GM19240 (cell line): ENCODE data around the gene R3HDM2.
"Not testable (repeated sequence)": the region's sequence is repeated elsewhere in the genome, so short reads cannot be mapped to it uniquely, and the experiment has no call there.

Experiments used
- DNase-seq: peaks from one replicate; pipeline ENCODE4 v3.0.0; 2011; ENCODE audit warnings: low spot score; ENCODE audit not compliant: insufficient read length

Gene R3HDM2

DNA sequence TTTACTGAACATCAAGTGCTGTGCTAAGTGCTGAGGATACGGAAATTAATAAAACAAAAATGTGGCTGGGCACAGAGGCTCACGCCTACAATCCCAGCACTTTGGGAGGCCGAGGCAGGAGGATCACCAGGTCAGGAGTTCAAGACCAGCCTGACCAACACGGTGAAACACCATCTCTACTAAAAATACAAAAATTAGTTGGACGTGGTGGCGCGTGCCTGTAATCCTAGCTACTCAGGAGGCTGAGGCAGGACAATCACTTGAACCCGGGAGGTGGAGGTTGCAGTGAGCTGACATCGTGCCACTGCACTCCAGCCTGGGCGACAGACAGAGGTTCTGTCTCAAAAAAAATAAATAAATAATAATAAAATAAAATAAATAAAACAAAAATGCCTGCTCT lies 3.9 kb downstream of the R3HDM2 start:
- not testable (repeated sequence) for DNase-seq

DNA sequence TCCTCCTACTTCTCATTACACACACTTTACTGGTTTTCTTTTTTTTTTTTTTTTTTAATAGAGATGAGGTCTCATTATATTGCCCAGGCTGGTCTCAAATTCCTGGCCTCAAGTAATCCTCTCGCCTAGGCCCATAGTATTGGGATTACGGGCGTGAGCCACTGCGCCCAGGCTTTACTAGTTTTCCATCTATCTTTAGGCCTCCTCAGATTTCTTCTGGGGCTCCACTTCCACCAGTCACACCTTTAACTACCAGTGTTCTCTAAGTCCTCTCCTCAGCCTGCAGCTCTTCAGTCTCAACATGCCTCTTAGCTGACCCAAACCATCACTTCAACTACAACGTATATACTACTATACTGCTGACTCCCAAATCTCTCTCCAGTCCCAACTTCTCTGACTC lies 10.4 kb downstream of the R3HDM2 start:
- no peak for DNase-seq

DNA sequence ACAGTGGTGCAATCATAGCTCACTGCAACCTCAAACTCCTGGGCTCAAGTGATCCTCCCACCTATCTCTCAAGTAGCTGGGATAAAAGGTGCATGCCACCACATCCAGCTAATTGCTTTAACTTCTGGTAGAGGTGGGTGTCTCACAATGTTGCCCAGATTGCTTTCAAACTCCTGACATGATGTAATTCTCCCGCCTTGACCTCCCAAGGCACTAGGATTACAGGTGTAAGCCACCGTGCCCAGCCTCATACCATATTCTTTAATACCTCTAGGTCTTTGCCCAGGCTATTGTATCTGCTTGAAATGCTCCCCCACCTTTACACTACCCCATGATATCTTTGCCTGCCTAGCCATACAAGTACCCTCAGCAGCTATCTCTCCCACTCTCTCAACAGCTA lies 11.3 kb downstream of the R3HDM2 start:
- DNase-seq = no peak

DNA sequence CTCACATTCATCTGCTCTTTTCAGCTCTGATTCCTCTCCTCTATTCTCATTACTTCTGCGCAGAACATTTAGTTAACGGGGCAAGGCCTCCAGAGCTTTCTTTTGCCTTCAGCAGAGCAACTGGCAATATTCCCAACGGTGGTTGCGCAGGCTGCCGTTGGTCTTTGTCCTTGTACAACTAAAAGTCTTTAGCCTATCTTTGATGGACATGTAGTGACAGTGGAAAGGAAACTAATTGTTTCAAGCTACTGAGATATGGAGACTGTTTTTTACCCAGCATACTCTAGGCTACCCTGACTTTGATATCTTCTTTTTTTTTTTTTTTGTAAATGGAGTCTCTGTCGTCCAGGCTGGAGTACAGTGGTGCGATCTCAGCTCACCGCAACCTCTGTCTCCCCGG lies 12.6 kb downstream of the R3HDM2 start:
- no peak for DNase-seq

DNA sequence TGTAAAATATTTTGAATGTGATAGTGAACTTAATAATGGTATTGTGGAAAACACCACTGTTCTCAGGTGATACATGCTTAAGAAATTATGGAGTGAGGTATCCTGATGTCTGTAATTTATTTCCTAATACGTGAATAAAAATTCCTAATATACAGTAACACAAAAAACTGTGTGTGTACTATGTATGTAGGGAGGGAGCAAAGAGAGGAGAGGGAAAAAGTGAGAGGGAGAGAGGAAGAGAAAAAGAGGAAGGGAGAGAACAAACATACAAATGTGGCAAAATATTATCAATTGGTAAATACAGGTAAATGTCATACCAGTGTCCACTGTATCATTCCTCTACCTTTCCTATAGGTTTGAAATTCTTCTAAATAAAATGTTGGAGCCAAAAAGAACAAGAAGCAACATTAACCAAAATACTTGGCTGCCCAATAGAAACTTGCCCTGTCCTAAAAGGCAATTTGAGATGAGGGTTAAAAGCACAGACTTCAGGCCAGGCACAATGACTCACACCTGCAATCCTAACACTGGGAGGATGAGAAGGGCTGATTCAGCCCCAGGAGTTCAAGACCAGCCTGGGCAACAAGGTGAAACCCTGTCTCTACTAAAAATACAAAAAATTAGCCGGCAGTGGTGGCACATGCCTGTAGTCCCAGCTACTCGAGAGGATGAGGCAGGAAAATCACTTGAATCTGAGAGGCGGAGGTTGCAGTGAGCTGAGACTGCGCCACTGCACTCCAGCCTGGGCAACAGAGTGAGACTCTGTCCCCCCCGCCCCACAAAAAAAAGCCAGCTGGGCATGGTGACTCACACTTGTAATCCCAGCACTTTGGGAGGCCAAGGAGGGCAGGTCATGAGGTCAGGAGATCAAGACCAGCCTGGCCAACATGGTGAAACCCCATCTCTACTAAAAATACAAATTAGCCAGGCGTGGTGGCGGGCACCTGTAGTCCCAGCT lies 14.5 kb downstream of the R3HDM2 start:
- DNase-seq = no peak

DNA sequence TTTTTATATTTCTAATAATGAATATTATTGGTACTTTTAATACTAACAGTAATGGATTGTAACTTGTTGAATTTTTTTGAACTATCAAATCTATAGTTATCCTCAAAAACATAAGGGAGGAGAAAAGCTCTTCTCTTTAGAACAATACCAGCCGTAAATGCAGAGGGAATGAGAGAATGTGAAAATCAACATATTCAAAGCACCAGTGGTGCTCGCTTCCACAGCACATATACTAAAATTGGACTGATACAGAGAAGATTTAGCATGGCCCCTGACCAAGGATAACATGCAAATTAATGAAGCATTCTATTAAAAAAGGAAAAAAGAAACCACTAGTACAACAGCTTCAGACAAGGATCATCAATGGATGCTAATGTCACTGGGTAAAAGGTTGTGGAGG lies 15.8 kb downstream of the R3HDM2 start:
- no peak for DNase-seq

DNA sequence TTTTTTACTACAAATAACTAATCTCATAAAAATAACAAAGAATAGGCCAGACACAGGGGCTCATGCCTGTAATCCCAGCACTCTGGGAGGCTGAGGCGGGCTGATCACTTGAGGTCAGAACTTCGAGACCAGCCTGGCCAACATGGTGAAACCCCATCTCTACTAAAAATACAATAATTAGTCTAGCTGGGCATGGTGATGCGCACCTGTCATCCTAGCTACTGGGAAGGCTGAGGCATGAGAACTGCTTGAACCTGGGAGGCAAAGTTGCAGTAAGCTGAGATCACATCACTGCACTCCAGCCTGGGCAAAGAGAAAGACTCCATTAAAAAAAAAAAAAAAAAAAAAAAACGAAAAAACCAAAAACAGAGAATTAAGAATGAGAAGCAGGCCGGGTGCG lies 16.7 kb downstream of the R3HDM2 start:
- not testable (repeated sequence) for DNase-seq

DNA sequence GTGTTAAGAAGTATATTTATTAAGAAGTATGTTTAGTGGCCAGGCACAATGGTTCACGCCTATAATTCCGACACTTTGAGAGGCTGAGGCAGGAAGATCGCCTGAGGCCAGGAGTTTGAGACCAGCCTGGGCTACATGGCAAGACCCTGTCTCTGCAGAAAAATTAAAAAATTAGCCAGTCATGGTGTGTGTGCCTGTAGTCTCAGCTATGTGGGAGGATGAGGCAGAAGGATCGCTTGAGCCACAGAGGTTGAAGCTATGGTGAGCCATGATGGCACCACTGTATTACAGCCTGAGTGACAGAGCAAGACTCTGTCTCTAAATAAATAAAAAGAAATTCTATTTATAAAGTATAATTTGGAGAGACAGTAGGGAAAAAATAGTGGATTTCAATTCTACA lies 20.3 kb downstream of the R3HDM2 start:
- DNase-seq = no peak

DNA sequence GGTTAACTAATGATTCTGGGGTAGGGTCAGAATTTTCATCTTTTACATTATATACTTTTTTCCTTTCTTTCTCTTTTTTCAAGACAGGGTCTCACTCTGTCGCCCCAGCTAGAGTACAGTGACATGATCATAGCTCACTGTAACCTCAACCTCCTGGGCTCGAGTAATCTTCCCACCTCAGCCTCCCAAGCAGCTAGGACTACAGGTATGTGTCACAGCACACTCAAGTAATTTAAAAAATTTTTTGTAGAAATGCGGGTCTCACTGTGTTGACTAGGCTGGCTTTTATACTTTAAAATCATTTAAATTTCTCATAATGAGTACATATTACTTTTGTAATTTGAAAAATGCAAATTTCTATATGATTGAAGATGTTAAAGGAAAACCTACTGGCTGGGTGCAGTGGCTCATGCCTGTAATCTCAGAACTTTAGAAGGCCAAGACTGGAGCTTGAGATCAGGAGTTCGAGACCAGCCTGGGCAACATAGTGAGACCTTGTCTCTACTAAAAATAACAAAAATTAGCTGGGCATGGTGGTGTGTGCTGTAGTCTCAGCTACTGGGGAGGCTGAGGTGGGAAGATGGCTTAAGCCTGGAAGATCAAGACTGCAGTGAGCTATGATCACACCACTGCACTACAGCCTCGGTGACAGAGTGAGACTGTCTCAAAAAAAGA lies 25.7 kb downstream of the R3HDM2 start:
- no peak for DNase-seq

DNA sequence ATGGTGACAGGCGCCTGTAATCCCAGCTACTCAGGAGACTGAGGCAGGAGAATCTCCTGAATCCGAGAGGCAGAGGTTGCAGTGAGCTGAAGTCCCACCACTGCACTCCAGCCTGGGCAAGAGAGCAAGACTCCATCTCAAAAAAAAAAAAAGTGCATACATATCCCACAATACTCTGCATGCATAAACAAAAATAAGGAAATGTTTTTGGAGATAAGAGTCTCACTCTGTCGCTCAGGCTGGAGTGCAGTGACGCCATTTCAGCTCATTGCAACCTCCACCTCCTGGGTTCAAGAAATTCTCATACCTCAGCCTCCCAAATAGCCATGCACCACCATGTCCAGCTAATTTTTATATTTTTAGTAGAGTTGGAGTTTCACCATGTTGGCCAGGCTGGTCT lies 28.7 kb downstream of the R3HDM2 start:
- DNase-seq = not testable (repeated sequence)

DNA sequence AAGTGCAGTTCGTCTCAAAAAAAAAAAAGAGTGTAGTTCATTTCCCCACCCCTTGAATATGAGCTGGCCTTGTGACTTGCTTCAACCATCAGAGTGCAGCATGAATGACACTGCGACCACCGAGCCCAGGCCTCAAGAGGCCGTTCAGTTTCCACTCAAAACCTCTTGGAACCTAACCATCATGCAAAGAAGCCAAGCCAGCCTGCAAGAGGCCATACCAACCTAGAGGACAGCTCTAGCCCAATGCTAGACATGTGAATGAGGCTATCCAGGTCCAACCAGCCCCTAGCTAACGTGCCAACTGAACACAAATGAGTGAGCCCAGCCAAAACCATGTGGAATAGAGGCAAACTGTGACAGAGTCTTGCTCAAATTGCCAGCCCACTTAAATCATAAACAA lies 29.7 kb downstream of the R3HDM2 start:
- no peak for DNase-seq

DNA sequence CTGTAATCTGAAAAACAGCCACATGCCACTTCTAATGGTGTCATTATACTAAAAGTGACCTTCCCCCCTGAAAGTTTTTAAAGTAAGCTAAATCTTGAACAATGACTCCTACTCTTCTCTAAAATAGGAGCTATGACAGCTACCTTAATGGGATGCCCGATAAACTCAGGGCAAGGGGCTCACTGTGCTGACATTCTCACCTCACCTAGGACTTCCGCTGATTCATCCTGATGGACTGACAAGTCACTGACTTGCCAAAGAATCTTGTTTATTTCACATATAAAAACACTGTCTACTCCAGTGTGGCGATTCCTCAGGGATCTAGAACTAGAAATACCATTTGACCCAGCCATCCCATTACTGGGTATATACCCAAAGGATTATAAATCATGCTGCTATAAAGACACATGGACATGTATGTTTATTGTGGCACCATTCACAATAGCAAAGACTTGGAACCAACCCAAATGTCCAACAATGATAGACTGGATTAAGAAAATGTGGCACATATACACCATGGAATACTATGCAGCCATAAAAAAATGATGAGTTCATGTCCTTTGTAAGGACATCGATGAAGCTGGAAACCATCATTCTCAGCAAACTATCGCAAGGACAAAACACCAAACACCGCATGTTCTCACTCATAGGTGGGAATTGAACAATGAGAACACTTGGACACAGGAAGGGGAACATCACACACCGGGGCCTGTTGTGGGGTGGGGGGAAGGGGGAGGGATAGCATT lies 31.0 kb downstream of the R3HDM2 start:
- DNase-seq = not testable (repeated sequence)

DNA sequence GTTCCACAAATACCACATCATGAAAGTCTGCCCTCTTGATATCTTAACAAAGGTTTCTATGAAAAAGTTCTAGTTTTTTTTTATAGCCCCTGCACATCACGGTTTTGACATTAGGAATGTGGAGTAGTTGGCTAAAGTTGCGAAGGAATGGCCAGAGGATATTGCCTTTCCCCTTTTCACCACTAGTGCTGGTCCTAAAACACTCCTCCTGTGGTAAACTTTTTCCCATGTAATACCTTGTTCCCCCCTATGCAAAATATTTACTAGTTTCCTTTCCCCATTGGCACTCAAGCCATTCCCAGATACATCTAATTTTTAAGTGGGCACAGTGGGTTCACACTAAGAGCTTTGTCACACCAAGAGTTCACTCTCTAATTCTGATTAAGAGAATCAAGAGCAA lies 33.4 kb downstream of the R3HDM2 start:
- DNase-seq = no peak

DNA sequence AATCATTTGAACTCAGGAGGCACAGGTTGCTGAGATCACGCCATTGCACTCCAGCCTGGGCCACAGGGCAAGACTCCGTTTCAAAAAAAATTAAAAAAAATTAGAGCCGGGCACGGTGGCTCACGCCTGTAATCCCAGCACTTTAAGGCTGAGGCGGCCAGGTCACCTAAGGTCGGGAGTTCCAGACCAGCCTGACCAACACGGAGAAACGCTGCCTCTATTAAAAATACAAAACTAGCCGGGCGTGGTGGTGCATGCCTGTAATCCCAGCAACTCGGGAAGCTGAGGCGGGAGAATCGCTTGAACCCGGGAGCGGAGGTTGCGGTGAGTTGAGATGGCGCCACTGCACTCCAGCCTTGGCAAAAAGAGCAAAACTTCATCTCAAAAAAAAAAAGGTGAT lies 35.7 kb downstream of the R3HDM2 start:
- no peak for DNase-seq

DNA sequence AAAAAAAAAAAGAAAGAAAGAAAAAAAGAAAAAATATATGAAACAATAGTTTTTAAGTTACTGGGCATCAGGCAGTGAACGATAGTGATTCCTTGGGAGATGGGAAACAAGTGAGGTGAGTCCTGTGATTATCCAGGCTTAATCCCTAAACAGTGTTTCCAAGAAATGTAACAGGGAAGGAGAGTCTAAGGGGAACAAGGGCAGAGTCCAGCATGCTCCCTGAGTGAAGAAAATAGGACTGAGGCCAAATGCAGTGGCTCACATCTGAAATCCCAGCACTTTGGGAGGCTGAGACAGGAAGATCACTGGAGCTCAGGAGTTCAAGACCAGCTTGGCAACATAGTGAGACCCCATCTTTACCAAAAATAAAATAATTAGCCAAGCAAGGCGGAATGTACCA lies 40.7 kb downstream of the R3HDM2 start:
- no peak for DNase-seq

DNA sequence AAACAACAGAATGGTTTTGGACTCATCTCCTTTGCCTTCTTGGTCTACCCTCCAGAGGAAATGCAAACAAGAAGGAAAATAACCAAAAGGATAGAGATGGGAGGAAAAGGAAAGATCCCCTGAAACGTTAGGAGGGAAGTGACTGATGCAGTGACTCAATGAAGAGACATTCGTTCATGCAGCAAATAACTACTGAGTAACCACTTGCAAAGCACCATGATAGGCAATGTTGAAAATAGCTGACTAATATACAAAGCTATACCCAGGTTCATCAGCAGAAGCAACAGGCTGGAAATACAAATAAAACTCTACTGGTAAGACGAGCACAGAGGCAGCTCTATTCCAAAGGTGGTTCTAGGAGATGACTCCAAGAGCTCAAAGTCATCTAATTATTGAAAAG lies 41.8 kb downstream of the R3HDM2 start:
- no peak for DNase-seq

DNA sequence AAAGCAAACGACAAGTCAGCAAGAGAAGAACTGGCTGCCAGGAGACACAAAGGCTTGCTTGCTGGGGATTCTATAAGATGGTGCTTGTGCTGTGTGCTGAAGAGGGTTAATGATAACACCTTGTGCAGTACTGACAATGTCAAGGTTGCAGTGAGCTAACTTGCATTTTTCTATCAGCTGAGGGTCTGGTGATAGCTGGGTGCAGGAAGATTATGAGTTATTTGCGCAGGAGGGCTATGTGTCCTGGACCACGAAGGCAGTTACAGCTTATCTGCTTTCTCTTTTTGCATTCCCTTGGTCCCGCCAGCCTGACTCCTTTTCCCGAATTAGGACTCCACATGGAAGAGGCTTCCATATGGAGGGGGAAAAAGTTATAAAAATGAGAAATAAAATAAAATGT lies 42.4 kb downstream of the R3HDM2 start:
- DNase-seq = no peak

DNA sequence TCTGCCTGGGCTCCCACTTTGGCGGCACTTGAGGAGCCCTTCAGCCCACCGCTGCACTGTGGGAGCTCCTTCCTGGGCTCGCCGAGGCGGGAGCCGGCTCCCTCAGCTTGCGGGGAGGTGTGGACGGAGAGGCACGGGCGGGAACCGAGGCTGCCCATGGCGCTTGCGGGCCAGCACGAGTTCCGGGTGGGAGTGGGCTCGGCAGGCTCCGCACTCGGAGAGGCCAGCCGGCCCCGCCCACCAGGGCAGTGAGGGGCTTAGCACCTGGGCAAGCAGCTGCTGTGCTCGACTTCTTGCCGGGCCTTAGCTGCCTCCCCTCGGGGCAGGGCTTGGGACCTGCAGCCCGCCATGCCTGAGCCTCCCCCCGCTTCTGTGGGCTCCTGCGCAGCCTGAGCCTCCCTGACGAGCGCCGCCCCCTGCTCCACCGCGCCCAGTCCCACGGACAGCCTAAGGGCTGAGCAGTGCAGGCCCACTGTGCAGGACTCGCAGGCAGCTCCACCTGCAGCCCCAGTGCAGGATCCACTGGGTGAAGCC lies 44.6 kb downstream of the R3HDM2 start:
- no peak for DNase-seq

DNA sequence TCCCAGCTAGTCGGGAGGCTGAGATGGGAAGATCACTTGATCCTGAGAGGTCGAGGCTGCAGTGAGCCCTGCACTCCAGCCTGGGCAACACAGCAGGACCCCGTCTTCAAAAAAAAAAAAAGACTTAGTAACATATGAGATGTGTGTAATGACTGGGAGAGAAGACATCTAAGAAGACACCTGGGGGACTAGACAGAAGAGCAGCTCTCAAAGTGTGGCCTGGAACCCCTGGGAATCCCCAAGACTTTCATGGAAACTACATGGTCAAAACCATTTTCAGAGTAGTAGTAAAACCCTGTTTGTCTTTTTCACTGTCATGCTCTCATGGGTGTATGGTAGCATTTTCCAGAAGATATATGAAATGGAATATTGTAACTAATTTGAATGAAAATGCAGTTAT lies 45.3 kb downstream of the R3HDM2 start:
- no peak for DNase-seq

DNA sequence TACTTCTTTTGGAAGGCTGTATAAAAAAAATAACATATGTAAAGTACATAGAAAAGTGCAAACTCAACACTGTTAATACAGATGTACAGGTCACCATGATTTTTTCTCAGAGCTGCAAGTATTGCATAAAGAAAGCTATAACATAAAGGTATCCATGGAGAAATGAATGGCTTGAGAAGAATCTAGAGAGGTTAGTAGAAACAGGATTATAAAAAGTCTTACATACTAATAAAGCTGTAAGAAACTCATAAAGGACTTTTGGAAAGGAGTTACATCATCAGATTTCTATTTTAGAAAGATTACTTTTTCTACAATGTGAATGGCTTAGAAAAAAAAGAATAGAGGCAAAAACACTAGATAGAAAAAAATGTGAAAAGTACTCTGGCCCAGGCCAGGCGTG lies 46.4 kb downstream of the R3HDM2 start:
- DNase-seq = no peak

DNA sequence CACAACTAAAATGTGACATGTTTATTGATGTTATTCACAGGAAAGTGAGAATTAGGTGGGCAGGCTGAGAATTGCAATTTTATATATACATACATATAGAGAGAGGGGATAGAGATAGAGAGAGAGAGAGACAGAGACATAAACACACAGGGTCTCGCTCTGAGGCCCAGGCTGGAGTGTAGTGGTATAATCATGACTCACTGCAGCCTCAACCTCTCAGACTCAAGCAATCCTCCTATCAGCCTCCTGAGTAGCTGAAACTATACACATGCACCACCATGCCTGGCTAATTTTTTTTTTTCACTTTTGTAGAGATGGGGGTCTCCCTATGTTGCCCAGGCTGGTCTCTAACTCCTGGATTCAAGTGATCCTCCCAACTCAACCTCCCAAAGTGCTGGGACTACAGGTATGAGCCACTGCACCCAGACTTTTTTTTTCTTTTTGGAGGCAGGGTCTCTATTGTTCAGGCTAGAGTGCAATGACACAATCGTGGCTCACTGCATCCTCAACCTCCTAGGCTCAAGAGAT lies 49.1 kb downstream of the R3HDM2 start:
- DNase-seq = no peak

DNA sequence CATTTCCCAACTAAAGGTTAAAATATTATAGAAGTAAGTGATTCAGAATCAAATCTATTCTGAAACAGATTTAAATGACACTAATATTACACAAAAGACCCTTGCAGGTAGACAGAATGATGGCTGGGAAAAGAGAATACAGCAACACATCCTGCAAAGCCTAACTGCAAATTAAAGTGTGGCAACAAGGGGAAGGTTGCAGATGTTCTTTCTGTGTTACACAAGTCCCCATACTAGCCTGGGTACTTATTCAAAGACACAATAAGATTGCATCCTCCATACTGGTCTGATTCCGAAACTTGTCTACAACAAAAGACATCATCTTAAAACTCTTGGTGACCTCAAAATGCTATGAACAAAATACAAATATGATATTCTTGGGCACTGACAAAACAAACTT lies 50.5 kb downstream of the R3HDM2 start:
- no peak for DNase-seq
